Calu3 (cell line): Measurements from ENCODE around the gene CDH22. TPM values are rescaled to one million over a fixed set of nuclear protein-coding genes. Genes with fewer than 3 reads are reported as not detected.

ENCODE experiments used
- BruUV-seq: library from RNA; stranded (reverse); fragments of 400-500 nt; replicated peaks from 2 replicates; lab custom pipeline; 2021; lab: Mats Ljungman, UMichigan
- CTCF ChIA-PET: fragments of 300-600 bp; sonication (Branson Sonifier 250); formaldehyde crosslinking; loops from one replicate; lab custom pipeline; 2022; ENCODE audit warnings: antibody characterized with exemption; lab: Charles Lee
- DNase-seq: peaks from one replicate; pipeline ENCODE4 v3.0.0; 2022
- H3K27ac Mint-ChIP-seq: one replicate; pipeline ENCODE4 v1.8.0; 2022; ENCODE audit warnings: mixed read lengths; ENCODE audit not compliant: unreplicated experiment
- H3K27me3 Mint-ChIP-seq: one replicate; pipeline ENCODE4 v1.8.0; 2022; ENCODE audit warnings: mixed read lengths; ENCODE audit not compliant: unreplicated experiment
- H3K36me3 Mint-ChIP-seq: one replicate; pipeline ENCODE4 v1.8.0; 2022; ENCODE audit warnings: mild to moderate bottlenecking, moderate library complexity, mixed read lengths; ENCODE audit not compliant: insufficient read depth, unreplicated experiment
- H3K4me1 Mint-ChIP-seq: one replicate; pipeline ENCODE4 v1.8.0; 2022; ENCODE audit warnings: mild to moderate bottlenecking, low read depth, mixed read lengths; ENCODE audit not compliant: unreplicated experiment
- H3K4me3 Mint-ChIP-seq: one replicate; pipeline ENCODE4 v1.8.0; 2022; ENCODE audit warnings: mild to moderate bottlenecking, low read depth, moderate library complexity, mixed read lengths; ENCODE audit not compliant: unreplicated experiment
- H3K9me3 Mint-ChIP-seq: one replicate; pipeline ENCODE4 v1.8.0; 2022; ENCODE audit warnings: low read depth, mixed read lengths; ENCODE audit not compliant: unreplicated experiment
- CTCF ChIP-seq: fragments of 200-600 bp; IDR thresholded peaks from one replicate; pipeline ENCODE4 v1.8.0; 2022; ENCODE audit warnings: antibody characterized with exemption; ENCODE audit not compliant: unreplicated experiment
- intact Hi-C: fragments of 100-400 bp; cut with micrococcal nuclease; formaldehyde crosslinking; loops from one replicate; pipeline ENCODE4 v1.10.0; 2022; ENCODE audit not compliant: unreplicated experiment
- total RNA-seq: library from RNA; stranded (reverse); gene quantifications from 2 replicates; pipeline ENCODE4 v1.2.3, GENCODE V29; 2022

The CDH22 gene
- total RNA-seq, 1 experiment from 2014 or later = not detected

- BruUV-seq = no TSS peak
- no peak overlapping the region for H3K4me3 Mint-ChIP-seq
- H3K36me3 Mint-ChIP-seq = no peaks in the 10 kb centered on the region
- H3K9me3 Mint-ChIP-seq = no peaks in the 10 kb centered on the region
- intact Hi-C loops = no loop called here
- H3K27me3 Mint-ChIP-seq = peaks cover 93% of the 10 kb centered on the region
- no peaks in the 10 kb centered on the region for H3K4me1 Mint-ChIP-seq
- H3K27ac Mint-ChIP-seq = no peak overlapping the region
- CTCF ChIA-PET = no interaction called here
- TF ChIP-seq CTCF = no peak
- DNase-seq = no peak
Observed at GRCh38 chr20:46178891-46179290, 129.4 kb downstream of the CDH22 start.

- intact Hi-C loops = no loop called here
- no peaks in the 10 kb centered on the region for H3K36me3 Mint-ChIP-seq
- H3K9me3 Mint-ChIP-seq = no peaks in the 10 kb centered on the region
- CTCF ChIA-PET = interaction anchor here (0.6 to 0.7 kb wide), 2 partner anchors 11 to 118 kb away, joined by 3 read pairs; no protein-coding TSS in a partner anchor
- peaks cover 97% of the 10 kb centered on the region for H3K27me3 Mint-ChIP-seq
- BruUV-seq = no TSS peak
- DNase-seq = no peak
- no peak overlapping the region for H3K4me3 Mint-ChIP-seq
- H3K4me1 Mint-ChIP-seq = no peaks in the 10 kb centered on the region
- no peak for TF ChIP-seq CTCF
- H3K27ac Mint-ChIP-seq = no peak overlapping the region
Observed at GRCh38 chr20:46177768-46178167, 130.5 kb downstream of the CDH22 start.

GRCh38 chr20:46176739-46177378 is 131.4 kb downstream of the CDH22 start:
- Mint-ChIP-seq H3K4me3 (no peak overlapping the region), H3K4me1 (no peaks in the 10 kb centered on the region), H3K9me3 (no peaks in the 10 kb centered on the region), H3K27me3 (peaks cover 98% of the 10 kb centered on the region), H3K36me3 (no peaks in the 10 kb centered on the region), H3K27ac (no peak overlapping the region)
- intact Hi-C loops = no loop called here
- no peak for TF ChIP-seq CTCF
- CTCF ChIA-PET = interaction anchor here (0.7 to 1.0 kb wide), 2 partner anchors 11 to 21 kb away, joined by 3 to 4 read pairs; no protein-coding TSS in a partner anchor
- no peak for DNase-seq
- no TSS peak for BruUV-seq

GRCh38 chr20:46175127-46175494 is 133.2 kb downstream of the CDH22 start:
- H3K4me3 Mint-ChIP-seq = no peak overlapping the region

More at GRCh38 chr20:46175127-46175494, 133.2 kb downstream of the CDH22 start:
- no peak for DNase-seq
- no peak for TF ChIP-seq CTCF
- Mint-ChIP-seq H3K27ac (no peak overlapping the region), H3K36me3 (no peaks in the 10 kb centered on the region), H3K9me3 (no peaks in the 10 kb centered on the region), H3K4me1 (no peaks in the 10 kb centered on the region), H3K27me3 (peaks cover 98% of the 10 kb centered on the region)
- CTCF ChIA-PET = no interaction called here
- intact Hi-C loops = no loop called here
- BruUV-seq = no TSS peak
